Measurements from ENCODE around the gene GID4. TPM values are rescaled to one million over a fixed set of nuclear protein-coding genes. Genes with fewer than 3 reads are reported as not detected.

GID4 gene
- total RNA-seq, 3 donors from 2014 or later (not counting 1 experiment from before 2014, with no cell fraction given): 6.6 to 10.0 (median 6.9) TPM

DNA sequence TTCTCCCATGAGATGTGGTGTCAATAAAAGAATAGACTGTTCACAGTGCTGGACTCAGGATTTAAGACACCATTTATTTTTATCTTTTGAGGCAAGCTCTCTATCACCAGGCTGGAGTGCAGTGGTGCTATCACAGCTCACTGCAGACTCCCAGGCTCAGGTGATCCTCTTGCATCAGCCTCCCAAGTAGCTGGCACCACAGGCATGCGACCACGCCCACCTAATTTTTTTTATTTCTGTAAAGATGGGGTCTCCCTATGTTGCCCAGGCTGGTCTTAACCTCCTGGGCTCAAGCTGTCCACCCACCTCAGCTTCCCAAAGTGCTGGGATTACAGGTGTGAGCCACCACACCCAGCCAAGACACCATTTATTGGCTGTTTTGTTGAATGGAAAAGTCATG lies 29.9 kb downstream of the GID4 start:
- TF ChIP-seq, protein P1, sequence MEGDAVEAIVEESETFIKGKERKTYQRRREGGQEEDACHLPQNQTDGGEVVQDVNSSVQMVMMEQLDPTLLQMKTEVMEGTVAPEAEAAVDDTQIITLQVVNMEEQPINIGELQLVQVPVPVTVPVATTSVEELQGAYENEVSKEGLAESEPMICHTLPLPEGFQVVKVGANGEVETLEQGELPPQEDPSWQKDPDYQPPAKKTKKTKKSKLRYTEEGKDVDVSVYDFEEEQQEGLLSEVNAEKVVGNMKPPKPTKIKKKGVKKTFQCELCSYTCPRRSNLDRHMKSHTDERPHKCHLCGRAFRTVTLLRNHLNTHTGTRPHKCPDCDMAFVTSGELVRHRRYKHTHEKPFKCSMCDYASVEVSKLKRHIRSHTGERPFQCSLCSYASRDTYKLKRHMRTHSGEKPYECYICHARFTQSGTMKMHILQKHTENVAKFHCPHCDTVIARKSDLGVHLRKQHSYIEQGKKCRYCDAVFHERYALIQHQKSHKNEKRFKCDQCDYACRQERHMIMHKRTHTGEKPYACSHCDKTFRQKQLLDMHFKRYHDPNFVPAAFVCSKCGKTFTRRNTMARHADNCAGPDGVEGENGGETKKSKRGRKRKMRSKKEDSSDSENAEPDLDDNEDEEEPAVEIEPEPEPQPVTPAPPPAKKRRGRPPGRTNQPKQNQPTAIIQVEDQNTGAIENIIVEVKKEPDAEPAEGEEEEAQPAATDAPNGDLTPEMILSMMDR (IDR thresholded peaks at IDR 0.05): no peak
- peaks cover 8% of the 10 kb centered on the region for H3K36me3 ChIP-seq (ENCODE audit: control insufficient read depth, insufficient read depth, low read length)
- no peaks in the 10 kb centered on the region for H3K9me3 ChIP-seq (ENCODE audit: control insufficient read depth, insufficient read depth, low read length)
- H3K36me3 Mint-ChIP-seq: peaks cover 6% of the 10 kb centered on the region
- no peak overlapping the region for H3K4me3 ChIP-seq (ENCODE audit: low read length)
- no peaks in the 10 kb centered on the region for H3K9me3 Mint-ChIP-seq
- H3K4me1 Mint-ChIP-seq: peaks cover 14 to 15% of the 10 kb centered on the region in 2 donors
- H3K27me3 ChIP-seq (ENCODE audit: control insufficient read depth, insufficient read depth, low read length): no peaks in the 10 kb centered on the region
- peaks cover 8% of the 10 kb centered on the region for H3K4me1 ChIP-seq (ENCODE audit: control insufficient read depth, insufficient read depth, low read length)
- 81% methylated on average over 2 of the region's 2 CpGs for WGBS (ENCODE audit: insufficient coverage)
- ATAC-seq: no peak
- intact Hi-C loops (cut with micrococcal nuclease): no loop called here
- H3K27ac Mint-ChIP-seq: no peak overlapping the region
- no peak overlapping the region for H3K27ac ChIP-seq (ENCODE audit: low read length)
- no peak for DNase-seq
- H3K27me3 Mint-ChIP-seq (ENCODE audit: low read depth in 2 of 2): no peaks in the 10 kb centered on the region
- H3K4me3 Mint-ChIP-seq: no peak overlapping the region

DNA sequence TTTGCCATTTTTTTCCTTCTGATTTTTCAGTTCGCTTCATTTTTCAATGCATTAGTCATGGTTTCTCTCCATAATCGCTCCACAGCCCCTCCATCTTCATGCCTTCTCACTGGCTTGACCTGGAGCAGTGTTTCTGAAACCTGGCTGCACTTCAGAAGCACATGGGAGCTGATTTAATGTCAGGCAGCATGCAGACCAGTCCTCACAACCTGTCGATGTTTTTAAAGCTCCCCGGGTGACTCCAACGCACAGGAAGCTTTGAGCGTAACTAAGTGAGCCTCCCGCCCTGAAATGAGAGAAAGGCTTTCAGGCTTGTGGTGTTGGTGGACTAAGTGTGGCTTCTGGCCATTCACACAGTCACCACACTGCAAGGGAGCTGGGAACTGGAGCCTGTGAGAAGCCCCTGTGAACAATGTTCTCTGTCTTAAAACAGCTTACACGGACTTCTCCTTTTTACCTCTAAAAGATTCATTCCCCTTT lies 31.7 kb downstream of the GID4 start:
- no peaks in the 10 kb centered on the region for H3K36me3 Mint-ChIP-seq
- no peak for DNase-seq
- H3K27ac Mint-ChIP-seq: peak overlapping the region; percentile 15 to 32

DNA sequence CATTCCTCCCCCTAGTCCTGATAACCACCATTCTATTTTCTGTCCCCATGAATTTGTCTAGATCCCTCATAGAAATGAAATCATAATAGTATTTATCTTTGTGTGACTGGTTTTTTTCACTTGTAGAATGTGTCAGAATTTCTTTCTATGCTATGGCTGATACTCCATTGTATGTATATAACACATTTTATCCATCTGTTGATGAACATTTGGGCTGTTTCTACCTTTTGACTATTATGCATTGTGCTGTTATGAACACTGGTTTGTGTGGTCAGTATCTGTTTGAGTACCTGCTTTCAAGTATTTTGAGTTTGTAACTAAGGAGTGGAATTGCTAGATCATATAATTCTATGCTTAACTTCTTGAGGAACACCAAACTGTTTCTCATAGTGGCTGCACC lies 32.5 kb downstream of the GID4 start:
- Histone ChIP-seq H3K27me3 (ENCODE audit: control insufficient read depth, insufficient read depth, low read length) (peaks cover 2% of the 10 kb centered on the region), H3K4me1 (ENCODE audit: control insufficient read depth, insufficient read depth, low read length) (peaks cover 8% of the 10 kb centered on the region), H3K27ac (ENCODE audit: low read length) (no peak overlapping the region), H3K9me3 (ENCODE audit: control insufficient read depth, insufficient read depth, low read length) (no peaks in the 10 kb centered on the region), H3K4me3 (ENCODE audit: low read length) (no peak overlapping the region), H3K36me3 (ENCODE audit: control insufficient read depth, insufficient read depth, low read length) (no peaks in the 10 kb centered on the region)
- Mint-ChIP-seq H3K36me3 (no peaks in the 10 kb centered on the region), H3K4me1 (peaks cover 14 to 15% of the 10 kb centered on the region in 2 donors), H3K9me3 (no peaks in the 10 kb centered on the region), H3K27ac (peak overlapping the region; percentile 15 to 32), H3K27me3 (ENCODE audit: low read depth in 2 of 2) (peaks cover 7% of the 10 kb centered on the region in 2 donors), H3K4me3 (peak overlapping the region; percentile 61)
- TF ChIP-seq, protein P1 (IDR thresholded peaks at IDR 0.05): no peak
- intact Hi-C loops (cut with micrococcal nuclease): no loop called here
- peak in 2 of 3 donors; percentile 29 to 48 for ATAC-seq
- no peak for DNase-seq

More for the DNA sequence above, 31.7 kb downstream of the GID4 start:
- Histone ChIP-seq H3K36me3 (ENCODE audit: control insufficient read depth, insufficient read depth, low read length) (peaks cover 3% of the 10 kb centered on the region), H3K4me1 (ENCODE audit: control insufficient read depth, insufficient read depth, low read length) (peaks cover 8% of the 10 kb centered on the region), H3K4me3 (ENCODE audit: low read length) (no peak overlapping the region), H3K27ac (ENCODE audit: low read length) (no peak overlapping the region), H3K27me3 (ENCODE audit: control insufficient read depth, insufficient read depth, low read length) (peaks cover 1% of the 10 kb centered on the region), H3K9me3 (ENCODE audit: control insufficient read depth, insufficient read depth, low read length) (no peaks in the 10 kb centered on the region)
- ATAC-seq: peak; percentile 41 to 85 (median 64)
- H3K4me1 Mint-ChIP-seq: peaks cover 14 to 15% of the 10 kb centered on the region in 2 donors
- H3K9me3 Mint-ChIP-seq: no peaks in the 10 kb centered on the region
- peaks cover 5 to 7% of the 10 kb centered on the region in 2 donors for H3K27me3 Mint-ChIP-seq (ENCODE audit: low read depth in 2 of 2)
- WGBS (ENCODE audit: insufficient coverage): 22% methylated on average over 8 of the region's 8 CpGs
- intact Hi-C loops (cut with micrococcal nuclease): no loop called here
- TF ChIP-seq, protein P1 (IDR thresholded peaks at IDR 0.05): no peak
- peak overlapping the region; percentile 61 for H3K4me3 Mint-ChIP-seq

All from natural killer cell (primary cell).